Activated gamma-delta T cell treated with anti-CD3 and anti-CD28 coated beads, Interleukin-2, amount 50 U/mL, for 16 hours (primary cell): ENCODE results near the gene SOD3.

Source experiments
- DNase-seq: peaks from one replicate; pipeline ENCODE4 v3.0.0-alpha.2; 2020; ENCODE audit warnings: low read depth

The SOD3 gene, protein sequence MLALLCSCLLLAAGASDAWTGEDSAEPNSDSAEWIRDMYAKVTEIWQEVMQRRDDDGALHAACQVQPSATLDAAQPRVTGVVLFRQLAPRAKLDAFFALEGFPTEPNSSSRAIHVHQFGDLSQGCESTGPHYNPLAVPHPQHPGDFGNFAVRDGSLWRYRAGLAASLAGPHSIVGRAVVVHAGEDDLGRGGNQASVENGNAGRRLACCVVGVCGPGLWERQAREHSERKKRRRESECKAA

DNA sequence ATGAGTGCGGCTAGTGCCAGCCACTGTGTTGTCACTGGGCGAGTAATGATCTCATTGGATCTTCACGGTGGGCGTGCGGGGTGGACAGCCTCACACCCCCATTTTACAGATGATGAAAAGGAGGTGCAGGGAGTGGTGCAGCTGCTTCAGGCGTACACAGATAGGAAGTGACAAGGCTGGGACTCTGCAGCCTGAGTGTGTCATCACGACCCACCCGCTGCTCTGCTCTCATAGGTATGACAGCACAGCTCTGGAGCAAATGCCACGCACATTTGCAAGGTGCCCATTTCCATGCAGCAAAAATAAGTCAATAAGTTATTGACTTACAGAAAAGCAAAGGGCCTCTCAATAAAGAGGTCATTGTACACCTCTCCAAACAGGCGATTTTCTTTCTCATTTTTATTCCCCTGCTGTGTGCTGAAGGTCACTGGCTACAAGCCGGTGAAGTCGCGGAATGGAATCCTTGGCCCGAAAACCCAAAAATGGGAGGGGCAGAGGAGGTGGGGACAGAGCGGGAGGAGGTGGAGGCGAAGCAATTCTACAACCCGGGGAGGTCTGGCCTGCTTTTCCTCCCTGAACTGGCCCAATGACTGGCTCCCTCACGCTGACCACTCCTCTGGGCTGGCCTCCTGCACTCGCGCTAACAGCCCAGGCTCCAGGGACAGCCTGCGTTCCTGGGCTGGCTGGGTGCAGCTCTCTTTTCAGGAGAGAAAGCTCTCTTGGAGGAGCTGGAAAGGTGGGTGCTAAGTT, at the start of gene SOD3:
TSS of gene SOD3 (plus strand) at position 658 of the 750 bp plus-strand sequence. CDS start 3,949 bp downstream, outside the sequence.
- no peak for DNase-seq

DNA sequence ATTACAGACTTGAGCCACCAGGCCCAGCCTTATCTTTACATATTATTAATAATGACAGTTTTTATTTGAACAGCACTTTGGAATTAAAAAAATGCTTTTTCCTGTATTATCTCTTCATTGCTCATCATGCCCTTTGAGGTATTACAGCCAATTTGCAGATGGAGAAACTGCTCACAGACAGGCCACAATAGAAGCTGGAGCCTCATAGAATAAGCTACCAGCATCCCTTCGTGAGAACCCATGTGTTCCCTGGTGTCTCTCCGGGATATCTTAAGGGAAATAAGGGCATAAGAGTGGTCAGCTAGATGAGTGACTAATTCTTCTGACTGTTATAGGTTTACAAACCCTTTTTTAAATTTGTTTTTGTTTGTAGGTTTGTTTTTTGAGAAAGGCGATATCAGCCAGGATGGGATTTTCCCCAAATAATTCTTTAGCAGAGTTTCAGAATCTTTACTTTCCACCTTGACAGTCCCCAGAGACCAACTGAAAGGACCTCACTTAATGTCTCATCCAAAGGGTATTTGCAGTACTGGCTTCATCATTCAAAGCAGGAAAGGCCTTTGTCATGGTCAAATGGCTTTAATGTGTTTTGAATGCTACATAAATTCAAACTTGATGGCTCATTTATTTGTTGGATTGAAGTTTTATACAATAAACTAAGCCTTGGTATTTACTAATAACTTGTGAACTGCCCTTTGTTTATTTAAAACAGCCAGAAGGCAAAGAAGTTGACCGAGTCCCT, 48.0 kb upstream of the SOD3 start:
- DNase-seq, result no peak

DNA sequence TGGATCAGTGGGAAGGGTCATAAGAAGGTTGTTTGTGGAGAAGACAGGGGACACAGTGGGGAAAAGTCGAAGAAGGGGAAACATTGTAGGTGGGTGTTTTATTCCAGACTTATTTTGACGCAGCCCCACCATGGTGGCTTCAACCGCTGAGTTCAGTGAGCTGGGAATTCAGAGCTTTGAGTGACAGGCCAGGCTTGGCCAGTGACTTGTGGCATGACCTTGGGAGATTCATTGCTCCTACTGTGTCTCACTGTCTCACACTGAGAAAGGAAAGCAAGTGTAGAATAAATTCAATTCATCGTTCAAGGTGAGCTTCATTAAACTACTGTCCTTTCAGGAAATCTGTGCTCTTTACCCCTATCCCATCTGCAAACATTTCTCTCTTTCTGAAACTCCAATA, 47.4 kb upstream of the SOD3 start:
- no peak for DNase-seq

DNA sequence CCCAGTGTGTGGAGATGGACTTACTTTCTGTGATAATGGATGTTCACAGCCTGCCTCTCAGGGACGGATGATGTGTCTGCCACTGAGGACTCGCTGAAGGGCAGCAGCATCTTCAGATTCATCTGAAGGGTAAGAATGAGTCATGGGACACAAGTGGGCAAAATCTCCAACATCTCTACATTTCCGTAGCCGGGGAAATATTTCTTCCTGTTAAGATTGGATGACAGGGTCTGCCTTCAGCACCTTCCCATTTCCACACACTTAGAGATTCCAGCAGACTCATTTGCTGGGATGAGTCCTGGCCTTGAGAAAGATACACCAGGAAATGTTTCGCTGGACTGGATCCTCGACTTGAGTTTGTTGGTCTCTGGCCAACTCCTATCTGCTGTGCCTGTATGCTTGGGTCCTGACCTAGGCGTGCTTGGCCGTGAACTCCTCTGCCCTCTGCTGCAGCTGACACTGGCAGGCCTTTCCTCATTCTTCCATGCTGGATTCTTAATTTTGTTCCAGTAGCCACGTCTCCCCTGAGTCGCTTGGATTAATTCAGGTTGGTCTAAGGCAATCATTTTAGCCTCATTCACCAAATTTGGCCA, 46.5 kb upstream of the SOD3 start:
- DNase-seq, result no peak

DNA sequence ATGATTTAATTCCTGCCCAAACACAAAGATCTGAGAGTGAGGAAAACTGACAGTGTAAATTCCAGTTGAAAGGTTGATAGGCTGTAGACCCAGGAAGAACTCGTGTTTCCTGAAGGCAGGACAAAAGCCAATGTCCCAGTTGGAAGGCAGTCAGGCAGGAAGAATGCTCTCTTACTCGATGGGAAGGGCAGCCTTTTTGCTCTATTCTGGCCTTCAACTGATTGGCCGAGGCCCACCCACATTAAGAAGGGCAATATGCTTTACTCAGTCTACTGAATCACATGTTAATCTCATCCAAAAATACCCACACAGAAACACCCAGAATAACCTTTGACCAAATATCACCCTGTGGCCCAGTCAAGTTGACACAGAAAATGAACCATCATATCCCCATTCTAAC, 45.3 kb upstream of the SOD3 start:
- no peak for DNase-seq

DNA sequence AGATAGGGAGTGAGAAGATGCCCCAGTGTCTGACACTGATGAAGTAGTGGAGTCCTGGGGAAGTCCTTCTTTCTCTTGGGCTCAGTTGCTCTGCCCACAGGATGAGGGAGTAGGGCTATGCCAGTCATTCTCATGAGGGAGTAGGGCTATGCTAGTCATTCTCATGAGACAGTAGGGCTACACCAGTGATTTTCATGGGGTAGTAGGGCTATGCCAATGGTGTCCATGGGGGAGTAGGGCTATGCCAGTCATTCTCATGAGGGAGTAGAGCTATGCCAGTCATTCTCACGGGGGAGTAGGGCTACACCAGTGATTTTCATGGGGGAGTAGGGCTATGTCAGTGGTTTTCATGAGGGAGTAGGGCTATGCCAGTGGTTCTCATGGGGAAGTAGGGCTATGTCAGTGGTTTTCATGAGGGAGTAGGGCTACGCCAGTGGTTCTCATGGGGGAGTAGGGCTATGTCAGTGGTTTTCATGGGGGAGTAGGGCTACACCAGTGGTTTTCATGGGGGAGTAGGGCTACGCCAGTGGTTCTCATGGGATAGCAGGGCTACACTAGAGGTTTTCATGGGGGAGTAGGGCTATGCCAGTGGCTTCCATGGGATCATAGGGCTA, 43.3 kb upstream of the SOD3 start:
- DNase-seq, result no peak

DNA sequence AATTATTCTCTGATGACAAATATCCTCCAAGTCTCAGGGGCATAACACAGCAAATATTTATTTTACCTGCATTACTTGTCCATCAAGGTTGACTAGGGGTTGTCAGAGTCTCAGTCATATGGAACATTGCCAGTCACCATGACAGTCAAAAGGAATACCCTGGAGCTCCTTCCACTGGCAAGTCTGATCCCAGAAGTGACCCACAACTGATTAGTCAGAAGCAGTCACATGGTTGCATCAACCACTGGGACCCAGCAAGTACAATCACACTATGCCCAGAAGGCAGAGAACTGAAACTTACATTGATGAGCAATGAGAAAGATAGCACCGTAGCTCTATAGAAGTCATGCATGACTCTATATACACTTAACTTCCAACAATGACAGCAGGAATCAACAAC, 41.9 kb upstream of the SOD3 start:
- no peak for DNase-seq

DNA sequence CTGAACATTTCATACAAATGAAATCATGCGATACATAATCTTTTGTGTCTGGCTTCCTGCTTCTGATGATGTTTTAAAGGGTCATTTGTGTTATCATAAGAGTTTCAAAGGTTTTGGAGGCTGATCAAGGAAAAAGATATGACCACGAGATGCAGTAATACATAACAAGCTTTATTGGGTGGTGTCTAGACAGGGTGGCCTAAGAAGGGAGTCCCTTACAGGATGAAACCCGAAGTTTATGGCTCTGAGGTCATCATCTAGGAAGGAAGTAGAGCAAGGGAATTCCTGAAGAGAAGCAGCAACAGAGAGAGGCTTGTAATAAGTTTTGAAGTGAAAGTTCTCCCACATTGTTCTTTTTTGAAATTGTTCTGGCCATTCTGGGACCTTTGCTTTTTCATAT, 40.8 kb upstream of the SOD3 start:
- no peak for DNase-seq

DNA sequence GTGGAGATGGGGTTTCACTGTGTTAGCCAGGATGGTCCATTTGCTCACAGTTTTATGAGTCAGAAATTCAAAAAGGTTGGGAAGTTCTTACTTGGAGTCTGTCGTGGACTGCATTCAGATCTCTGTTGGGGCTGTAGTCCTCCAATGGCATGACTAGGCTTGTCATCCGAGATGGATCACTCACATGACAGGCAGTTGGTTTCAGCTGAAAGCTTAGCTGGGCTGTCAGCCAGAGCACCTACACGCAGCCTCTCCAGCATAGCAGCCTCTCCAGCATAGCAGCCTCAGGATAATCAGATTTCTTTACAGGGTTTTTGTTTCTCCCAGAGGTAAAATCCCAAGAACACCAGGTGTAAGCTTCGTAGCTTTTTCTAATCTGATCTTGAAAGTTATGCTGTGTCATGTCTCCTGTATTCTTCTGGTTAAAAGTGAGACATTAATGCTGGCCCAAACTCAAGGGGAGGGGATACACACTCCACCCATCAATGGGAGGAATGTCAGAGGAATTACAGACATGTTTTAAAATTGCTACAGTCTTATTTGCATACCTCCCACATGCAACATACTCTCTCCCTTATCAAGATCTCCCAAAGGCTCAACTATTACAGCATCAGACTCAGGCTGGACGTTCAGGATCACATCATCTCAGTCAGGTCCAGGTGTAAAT, 31.6 kb upstream of the SOD3 start:
- DNase-seq, result no peak

DNA sequence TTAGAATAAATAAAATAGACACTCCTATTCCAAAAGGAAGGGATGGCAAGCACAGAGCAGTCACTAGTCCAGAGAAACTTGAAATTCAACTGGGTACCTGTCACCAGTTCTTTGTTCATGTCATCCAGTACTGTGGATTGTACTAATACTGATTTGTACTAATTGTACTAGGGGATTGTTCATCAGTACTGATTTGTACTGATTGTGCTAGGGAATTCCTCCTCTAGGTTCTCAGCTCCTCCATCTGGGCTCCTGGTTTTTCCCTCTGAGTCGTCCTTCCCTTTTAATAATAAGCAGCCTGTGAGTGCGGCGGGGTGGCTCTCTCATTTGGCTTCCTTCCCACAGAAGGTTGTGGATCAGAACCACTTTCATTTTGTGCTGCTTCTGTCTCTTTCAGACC, 31.0 kb upstream of the SOD3 start:
- no peak for DNase-seq

DNA sequence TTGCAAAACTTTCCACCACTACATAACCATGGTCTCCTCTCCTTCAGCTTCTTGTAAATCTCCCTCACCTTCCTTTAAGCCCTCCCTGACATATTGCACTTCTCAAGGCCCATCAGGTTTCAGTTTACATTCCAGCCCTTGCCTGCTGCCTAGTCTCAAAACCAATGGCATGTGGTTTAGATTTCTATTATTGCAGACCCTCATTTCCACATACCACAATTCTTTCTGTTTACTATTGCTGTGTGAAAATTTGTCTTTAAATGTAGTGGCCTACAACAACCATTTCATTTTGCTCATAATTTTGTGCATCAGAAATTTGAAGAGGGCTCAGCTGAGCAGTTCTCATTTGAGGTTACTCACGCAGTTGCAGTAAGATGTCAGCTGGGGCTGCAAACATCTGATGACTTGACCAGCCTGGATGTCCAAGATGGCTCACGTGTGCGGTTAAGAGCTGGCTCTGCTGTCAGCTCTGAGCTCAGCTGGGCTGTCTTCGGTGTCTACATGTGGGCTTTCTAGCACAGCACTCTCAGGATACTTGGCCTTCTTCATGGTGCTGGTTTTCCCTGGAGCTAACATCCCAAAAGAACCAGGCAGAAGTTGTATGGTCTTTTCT, 29.9 kb upstream of the SOD3 start:
- no peak for DNase-seq

DNA sequence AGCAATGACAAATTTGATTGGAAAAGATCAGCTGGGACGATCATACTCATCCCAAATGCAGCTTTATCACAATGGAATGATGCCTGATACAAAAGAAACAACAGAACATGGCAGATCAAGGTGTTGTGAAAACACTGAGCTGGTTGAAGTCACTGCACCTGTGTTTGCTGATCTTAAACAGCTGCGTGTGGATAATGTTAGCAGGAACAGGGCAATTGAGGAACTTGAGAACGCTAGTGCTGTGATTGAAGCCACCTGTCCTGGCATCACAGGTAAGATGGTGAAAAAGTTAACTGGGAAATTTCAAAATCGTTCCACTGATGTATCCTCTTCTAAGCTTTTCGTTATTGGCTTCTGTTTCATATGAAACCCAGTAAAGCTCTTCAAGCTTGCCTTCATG, 27.4 kb upstream of the SOD3 start:
- DNase-seq, result no peak

DNA sequence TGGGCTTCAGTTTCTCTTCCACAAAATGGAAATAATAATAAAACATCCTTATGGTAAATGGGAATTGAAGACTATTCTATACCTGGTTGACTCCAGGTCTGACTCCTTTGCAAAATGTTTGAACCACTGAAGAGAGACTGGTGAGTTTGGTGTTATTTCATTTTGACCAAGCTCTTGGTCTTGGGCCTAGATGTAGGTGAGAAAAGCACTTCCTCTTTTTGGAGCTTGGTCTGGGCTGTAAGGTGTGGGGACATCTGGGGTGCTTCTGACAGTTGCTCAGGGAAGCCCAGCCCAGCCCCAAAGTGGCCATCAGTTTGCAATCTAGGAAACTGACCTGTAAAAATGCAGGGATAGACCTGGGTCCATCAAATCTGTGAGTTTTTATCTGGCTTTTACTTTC, 26.8 kb upstream of the SOD3 start:
- no peak for DNase-seq

DNA sequence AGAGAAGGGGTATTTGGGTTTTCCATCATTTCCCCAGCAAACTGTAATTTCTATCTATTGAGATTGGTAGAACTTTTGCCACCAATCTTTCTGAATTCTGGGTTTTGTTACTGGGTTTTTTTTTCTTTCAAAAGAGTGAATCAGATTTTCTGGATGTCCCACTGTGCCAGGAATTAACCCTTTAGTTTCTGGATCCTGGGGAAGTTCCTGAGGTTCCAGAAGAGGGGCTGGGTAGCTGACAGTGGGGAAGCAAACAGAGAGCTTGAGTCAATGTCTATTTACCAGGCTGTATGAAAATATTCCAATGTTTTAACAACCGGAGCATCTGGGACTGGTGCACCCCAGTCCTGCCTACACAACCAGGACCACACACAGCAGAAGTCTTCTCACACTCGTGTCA, 25.8 kb upstream of the SOD3 start:
- DNase-seq, result no peak

DNA sequence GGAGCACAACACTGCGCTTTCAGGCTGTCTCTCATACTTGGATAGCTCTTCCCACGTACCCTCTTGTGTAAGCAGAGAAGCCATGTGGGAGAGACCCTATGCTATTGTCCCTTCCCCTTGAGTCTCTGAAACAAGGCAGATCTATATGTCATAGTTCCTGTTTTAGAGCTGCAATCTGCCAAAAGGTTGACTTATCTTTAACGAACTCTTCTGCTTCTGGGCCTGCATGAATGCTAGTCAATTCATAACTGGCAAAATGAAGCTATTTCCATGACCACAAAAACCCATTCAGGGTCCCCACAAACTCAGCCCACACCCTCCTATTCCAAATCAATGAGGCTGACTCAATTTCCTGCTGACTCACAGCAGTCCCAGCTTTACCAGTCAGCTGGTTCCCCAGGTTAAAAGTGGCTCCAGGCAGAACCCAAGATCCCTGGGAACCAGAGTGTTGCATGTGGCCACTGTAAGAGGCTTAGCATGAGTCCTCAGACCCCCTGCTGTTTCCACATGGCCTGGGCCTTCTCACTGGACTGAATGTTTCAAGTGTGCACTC, 25.3 kb upstream of the SOD3 start:
- no peak for DNase-seq

DNA sequence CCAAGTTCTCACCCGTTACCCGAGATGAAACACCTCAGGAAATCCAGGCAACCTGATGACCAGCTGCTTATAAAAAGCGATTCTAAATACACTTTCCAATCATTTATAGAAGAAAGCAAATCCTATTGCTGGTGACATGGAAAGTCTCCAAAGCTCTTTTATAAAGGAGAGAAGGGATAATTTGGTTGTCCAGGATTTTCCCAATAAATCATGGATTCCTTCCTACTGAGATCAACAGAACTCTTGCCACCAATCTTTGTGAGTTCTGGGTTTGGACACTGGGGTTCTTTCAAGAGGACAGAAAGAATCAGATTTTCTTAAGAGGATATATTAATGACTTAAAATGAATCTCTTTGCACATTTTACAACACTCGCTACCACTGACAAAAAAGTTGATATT, 24.7 kb upstream of the SOD3 start:
- DNase-seq, result no peak

DNA sequence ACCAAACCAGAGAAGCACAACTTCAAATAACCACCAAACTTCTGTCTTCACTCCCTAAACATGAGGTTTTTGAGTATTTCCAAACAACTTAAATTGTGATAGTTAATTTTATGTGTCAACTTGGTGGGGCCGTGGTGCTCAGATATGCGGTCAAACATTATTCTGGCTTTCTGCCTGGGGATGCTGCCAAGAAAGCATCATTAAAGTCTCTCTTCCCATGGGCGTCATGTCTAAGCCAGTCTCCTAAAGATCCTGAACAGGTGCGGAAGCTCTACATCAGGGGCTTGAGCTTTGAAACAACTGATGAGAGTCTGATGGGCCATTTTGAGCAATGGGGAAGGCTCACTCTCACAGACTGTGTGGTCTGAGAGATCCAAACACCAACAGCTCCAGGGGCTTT, 24.1 kb upstream of the SOD3 start:
- DNase-seq, result no peak

DNA sequence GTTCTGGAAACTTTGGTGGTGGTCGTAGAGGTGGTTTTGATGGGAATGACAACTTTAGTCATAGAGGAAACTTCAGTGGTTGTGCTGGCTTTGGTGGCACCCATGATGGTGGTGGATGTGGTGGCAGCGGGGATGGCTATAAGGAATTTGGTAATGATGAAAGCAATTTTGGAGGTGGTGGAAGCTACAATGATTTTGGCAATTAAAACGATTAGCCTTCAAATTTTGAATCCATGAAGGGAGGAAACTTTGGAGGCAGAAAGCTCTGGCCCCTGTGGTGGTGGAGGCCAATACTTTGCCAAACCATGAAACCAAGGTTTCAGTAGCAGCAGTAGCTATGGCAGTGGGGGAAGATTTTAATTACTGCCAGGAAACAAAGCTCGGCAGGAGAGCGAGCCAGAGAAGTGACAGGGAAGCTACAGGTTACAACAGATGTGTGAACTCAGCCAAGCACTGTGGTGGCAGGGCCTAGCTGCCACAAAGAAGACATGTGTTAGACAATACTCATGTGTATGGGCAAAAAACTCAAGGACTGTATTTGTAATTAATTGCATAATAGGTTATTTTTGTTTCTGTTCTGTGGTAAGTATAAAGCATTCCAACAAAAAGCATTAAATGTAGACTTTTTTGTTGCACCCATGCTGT, 23.2 kb upstream of the SOD3 start:
- no peak for DNase-seq

DNA sequence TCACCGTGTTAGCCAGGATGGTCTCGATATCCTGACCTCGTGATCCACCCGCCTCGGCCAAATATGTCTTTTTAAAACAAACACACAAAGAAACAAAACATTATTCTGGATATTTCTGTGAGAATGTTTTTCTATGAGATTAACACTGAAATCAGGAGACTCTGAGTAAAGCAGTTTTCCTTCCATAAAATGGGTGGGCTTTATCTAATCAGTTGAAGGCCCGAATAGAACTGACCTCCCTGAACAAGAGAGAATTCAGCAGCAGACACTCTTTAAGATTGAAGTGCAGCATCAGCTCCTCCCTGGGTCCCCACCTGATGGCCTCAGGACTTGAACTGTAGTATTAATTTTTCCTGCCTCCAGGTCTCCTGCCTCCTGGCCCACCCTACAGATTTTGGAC, 22.4 kb upstream of the SOD3 start:
- no peak for DNase-seq

DNA sequence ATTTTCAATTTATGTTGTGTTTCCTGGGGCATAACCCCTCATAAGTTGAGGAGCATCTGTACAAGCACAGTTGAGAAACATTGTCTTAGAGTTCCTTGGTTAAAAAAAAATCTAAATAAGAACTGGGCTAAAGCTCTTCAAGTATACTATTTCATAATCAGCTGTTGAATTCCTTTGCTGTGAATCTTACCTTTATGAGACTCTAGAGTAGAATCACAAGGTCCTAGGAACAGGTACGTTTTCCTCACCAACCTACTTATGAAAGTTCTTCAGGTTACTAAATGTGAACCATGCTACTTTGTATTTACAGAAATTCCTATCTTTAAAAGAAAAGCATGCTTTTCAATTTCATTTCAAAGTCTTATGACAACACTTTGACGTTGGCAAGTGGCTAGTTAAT, 20.9 kb upstream of the SOD3 start:
- no peak for DNase-seq
